Bronchial epithelial cell (primary cell): Measurements from ENCODE around the gene GSTT4. TPM values are rescaled to one million over a fixed set of nuclear protein-coding genes. Genes with fewer than 3 reads are reported as not detected.
A peak's percentile ranks its signal among the peaks of the same experiment; 100 is the strongest.
"Not testable (repeated sequence)": the region's sequence is repeated elsewhere in the genome, so short reads cannot be mapped to it uniquely, and the experiment has no call there.

ENCODE experiments used
- DNase-seq: peaks from one replicate; pipeline ENCODE4 v3.0.0-alpha.2; 2010; ENCODE audit warnings: low read depth
- FAIRE-seq: peaks from 2 replicates; lab custom pipeline; 2011; peaks lifted over from hg19 to GRCh38; lab: Jason Lieb, UNC
- H3K27me3 ChIP-seq: 2 replicates; pipeline ENCODE4 v1.5.1; 2011; ENCODE audit warnings: low read length; ENCODE audit not compliant: control insufficient read depth, insufficient read depth
- H3K36me3 ChIP-seq: 2 replicates; pipeline ENCODE4 v1.5.1; 2011; ENCODE audit warnings: low read length; ENCODE audit not compliant: control insufficient read depth, insufficient read depth
- H3K4me3 ChIP-seq: 2 replicates; pipeline ENCODE4 v1.5.1; 2011; ENCODE audit warnings: mild to moderate bottlenecking, low read depth, low read length, control low read depth
- total RNA-seq: library from RNA; depleted of rRNA; stranded (reverse); fragments of >200 nt; gene quantifications from 2 replicates; pipeline ENCODE4 v1.2.1, GENCODE V29; 2014
- TF ChIP-seq, protein P1 (sequence below): IDR thresholded peaks from 2 replicates; pipeline ENCODE4 v1.5.1; 2011; ENCODE audit warnings: mild to moderate bottlenecking, moderate library complexity, low read length, control low read depth, inconsistent platforms; ENCODE audit not compliant: insufficient read depth, severe bottlenecking

Gene GSTT4
- total RNA-seq, 1 donor from 2014 or later = not detected

DNA sequence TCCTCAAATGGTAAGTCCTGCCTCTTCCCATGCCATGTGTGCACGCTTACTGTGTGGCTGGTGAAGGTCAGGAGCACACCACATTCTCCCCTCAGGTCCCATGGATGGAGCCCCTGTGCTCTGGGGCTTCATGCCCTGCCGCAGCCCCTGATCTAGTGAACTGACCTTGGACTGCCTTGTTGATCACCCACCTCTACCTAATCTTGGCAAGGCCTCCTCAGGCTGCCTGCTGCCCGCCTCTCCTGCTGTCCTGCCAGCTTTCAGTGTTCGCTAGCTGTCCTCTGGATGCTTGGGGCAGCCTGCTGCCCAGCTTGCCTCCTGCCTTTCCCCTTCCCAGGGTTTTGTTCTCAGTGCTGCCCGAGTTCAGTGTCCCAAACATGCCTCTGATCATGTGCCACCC, 44.0 kb upstream of the GSTT4 start:
- no peak for FAIRE-seq

DNA sequence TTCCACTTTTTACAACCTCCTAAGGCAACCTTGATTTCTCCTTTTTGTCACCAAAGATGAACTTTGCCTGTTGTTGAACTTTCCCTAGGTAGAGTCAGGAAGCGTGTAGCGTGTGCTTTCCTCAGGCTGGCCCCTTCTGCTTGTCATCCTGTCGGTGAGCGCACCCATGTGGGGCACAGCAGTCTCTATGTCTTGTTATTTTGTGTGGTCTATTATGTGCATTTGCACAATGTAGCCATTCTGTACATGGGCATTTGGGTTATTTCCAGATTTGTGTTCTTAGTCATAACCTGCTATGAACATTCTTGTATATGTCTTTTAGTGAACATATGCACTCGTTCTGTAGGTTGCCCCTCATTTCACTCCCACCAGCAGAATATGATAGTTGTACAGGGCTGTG, 40.8 kb upstream of the GSTT4 start:
- Histone ChIP-seq H3K27me3 (no peaks in the 10 kb centered on the region), H3K4me3 (no peak overlapping the region), H3K36me3 (peaks cover 20% of the 10 kb centered on the region)
- no peak for DNase-seq
- FAIRE-seq = peak; percentile 28
- TF ChIP-seq, protein P1, sequence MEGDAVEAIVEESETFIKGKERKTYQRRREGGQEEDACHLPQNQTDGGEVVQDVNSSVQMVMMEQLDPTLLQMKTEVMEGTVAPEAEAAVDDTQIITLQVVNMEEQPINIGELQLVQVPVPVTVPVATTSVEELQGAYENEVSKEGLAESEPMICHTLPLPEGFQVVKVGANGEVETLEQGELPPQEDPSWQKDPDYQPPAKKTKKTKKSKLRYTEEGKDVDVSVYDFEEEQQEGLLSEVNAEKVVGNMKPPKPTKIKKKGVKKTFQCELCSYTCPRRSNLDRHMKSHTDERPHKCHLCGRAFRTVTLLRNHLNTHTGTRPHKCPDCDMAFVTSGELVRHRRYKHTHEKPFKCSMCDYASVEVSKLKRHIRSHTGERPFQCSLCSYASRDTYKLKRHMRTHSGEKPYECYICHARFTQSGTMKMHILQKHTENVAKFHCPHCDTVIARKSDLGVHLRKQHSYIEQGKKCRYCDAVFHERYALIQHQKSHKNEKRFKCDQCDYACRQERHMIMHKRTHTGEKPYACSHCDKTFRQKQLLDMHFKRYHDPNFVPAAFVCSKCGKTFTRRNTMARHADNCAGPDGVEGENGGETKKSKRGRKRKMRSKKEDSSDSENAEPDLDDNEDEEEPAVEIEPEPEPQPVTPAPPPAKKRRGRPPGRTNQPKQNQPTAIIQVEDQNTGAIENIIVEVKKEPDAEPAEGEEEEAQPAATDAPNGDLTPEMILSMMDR = no peak

More for the DNA sequence above, 44.0 kb upstream of the GSTT4 start:
- DNase-seq = no peak
- Histone ChIP-seq H3K4me3 (no peak overlapping the region), H3K36me3 (peaks cover 21% of the 10 kb centered on the region), H3K27me3 (no peaks in the 10 kb centered on the region)
- TF ChIP-seq, protein P1 = no peak

DNA sequence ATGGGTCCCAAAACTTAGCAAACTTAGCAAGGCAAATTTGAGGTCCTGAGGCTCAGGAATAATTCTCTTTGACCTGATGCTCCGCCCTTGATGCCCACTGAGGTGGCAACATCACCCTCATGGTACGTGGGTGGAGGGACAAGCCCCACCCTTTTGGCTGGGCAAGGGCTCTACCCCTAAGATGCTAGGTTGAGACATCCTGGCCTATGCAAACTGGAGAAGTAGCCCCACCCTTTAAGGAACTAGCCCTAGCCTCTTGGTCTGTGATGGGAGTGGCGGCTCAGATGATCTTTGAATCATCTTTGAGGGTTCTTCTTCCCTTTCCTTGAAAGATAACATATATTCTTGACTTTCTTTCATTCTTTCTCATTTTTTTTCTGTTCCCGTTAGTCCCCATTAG, 38.7 kb upstream of the GSTT4 start:
- H3K36me3 ChIP-seq = peaks cover 13% of the 10 kb centered on the region
- no peak for DNase-seq
- no peaks in the 10 kb centered on the region for H3K27me3 ChIP-seq
- TF ChIP-seq, protein P1 = no peak
- H3K4me3 ChIP-seq = no peak overlapping the region
- peak; percentile 7 for FAIRE-seq

DNA sequence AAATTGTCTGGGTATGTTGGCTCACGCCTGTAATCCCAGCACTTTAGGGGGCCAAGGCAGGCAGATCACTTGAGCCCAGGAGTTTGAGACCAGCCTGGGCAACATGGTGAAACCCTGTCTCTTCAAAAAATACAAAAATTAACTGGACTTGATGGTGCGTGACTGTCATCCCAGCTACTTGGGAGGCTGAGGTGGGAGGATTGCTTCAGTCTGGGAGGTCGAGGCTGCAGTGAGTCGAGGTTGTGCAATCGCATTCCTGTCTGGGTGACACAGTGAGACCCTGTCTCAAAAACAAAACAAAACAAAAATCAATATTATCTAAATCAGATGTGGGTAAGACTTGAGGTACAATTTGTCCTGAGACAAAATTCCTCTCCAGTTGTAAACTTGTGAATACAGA, 38.2 kb upstream of the GSTT4 start:
- H3K4me3 ChIP-seq, FAIRE-seq, H3K27me3 ChIP-seq, DNase-seq: not testable (repeated sequence)
- H3K36me3 ChIP-seq = peaks cover 11% of the 10 kb centered on the region

DNA sequence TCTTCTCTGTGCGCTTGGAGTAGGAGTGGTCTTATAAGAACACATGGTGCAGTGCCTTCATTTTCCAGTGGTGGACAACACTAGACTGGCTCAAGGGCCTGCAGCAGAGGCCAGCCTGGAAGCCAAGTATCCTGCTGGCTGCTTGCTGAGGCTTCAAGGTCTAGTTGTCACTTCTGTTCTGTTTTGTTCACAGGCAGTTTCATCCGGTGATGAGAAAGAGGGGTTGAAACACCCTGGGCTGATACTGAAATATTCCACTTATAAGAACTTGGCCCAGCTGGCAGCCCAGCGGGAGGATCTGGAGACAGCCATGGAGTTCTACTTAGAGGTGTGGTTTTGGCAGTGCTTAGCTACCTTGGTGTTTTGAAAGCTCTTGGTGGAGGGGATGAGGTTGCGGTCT, 35.7 kb upstream of the GSTT4 start:
- no peak for DNase-seq
- no peak for FAIRE-seq
- peaks cover 14% of the 10 kb centered on the region for H3K36me3 ChIP-seq
- TF ChIP-seq, protein P1 = no peak
- H3K27me3 ChIP-seq = no peaks in the 10 kb centered on the region
- H3K4me3 ChIP-seq = no peak overlapping the region

- H3K4me3 ChIP-seq = no peak overlapping the region
- H3K27me3 ChIP-seq = no peaks in the 10 kb centered on the region
- DNase-seq (peak; percentile 54), FAIRE-seq (no peak)
- TF ChIP-seq, protein P1 = no peak
- peaks cover 14% of the 10 kb centered on the region for H3K36me3 ChIP-seq
Observed at GRCh38 chr22:24039046-24039445, 33.8 kb upstream of the GSTT4 start.
